Superior temporal gyrus (tissue), 1 donor: ENCODE data around the gene HIC1.

Experiments
- DNase-seq: peaks from one replicate; pipeline ENCODE4 v3.0.0-alpha.2; 2016; ENCODE audit errors: extremely low spot score

The HIC1 gene

DNA sequence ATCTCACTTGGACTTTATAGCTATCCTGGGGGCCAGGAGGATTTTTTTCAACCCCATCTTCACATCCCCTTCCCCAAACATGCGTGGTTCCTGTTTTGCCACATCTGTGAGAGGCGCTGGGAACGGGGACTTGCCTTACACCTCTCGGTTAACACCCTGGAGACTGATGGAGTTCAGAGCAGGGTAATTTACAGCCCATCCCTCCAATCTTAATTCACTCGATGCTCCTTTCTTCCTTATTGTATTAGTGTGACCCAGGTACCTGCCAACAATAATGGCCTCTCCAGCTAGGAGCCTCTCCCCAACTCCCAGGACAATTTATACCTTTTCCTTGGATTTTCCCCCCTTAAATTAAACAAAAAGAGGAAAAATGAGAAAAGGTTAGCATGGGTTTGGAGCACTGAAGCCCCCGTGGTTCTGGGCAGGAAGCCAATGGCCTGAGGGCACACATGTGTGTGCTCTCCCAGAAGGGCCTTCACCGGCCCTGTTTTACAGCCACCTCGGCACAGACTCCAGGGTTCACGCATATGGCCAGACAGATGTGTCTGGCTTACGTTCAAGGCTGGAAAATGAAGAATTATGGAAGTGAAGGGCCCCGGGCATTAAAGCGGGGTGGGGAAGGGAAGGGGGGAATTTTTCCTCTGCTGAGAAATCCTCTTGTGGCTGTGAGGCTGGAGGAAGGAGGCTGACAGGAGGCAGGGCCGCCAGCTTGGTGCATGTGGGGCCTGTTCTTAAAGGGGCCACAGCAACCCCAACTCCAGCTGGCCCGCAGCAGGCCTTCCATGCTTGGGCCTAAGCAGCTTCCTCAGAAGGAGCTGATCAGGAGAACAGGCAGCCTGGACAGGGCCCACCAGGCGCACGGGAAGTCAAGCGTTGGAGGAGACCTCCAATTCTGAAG lies 21.4 kb downstream of the HIC1 start:
- DNase-seq, result no peak

DNA sequence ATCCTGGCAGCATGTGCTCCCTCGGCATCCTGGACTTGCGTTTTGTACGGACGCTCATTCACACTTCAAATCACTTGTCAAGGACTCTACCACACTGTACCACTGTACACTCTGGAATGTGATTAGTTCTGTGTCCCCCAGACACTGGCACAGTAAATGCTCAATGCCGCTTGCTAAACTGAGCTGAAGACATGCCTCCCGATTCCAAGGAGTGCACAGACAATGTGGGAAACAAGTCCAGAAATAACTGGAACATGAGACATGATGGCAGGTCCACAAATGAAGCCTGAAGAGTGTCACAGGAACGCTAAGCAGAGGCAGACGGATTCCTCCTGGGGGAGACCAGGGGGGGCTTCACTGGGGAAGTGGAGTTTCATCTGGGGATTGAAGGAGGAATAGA lies 22.1 kb downstream of the HIC1 start:
- no peak for DNase-seq

DNA sequence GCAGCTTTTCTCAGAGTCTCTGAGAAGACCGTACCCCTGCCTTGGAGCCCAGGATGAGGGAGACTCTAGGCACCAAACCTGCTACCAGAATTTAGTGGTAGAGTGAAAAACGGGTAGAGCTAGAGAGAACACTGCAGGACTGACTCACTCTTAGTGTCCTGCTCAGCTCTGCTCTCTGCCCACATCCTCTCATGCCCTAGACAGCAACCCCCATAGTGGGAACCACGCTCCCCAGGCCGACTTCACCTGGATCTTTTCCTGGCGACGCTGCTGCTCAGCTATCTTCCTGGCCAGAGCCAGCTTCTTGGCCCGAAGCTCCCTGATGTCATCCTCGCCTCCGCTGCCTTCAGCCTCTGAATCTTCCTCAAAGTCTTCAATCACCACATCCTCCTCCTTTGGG lies 26.7 kb downstream of the HIC1 start:
- no peak for DNase-seq

GRCh38 chr17:2082003-2082781 lies 27.3 kb downstream of the HIC1 start:
- DNase-seq, result no peak

DNA sequence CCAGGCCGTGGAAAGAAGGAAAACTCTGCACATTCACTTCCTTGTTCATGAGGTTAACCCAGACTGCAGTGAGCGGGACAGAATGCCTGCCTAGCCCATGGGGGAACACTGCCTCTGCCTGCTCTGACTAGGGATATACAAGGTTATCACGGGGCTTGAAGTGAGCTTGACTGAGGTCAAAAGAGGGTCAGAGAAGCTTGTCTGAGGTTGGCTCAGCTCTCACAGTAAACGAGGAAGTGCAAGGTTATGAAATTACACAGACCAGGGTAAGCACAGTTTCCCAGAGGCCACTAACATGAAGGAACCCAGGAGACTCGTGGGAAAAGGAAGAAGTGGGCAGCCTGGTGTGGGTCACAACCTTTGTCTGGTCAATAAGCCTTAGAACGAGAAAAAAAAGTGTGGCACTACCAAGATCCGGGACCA lies 28.7 kb downstream of the HIC1 start:
- peak; percentile 13 for DNase-seq

- DNase-seq, result no peak
Measured at GRCh38 chr17:2084036-2084765, 29.3 kb downstream of the HIC1 start.

DNA sequence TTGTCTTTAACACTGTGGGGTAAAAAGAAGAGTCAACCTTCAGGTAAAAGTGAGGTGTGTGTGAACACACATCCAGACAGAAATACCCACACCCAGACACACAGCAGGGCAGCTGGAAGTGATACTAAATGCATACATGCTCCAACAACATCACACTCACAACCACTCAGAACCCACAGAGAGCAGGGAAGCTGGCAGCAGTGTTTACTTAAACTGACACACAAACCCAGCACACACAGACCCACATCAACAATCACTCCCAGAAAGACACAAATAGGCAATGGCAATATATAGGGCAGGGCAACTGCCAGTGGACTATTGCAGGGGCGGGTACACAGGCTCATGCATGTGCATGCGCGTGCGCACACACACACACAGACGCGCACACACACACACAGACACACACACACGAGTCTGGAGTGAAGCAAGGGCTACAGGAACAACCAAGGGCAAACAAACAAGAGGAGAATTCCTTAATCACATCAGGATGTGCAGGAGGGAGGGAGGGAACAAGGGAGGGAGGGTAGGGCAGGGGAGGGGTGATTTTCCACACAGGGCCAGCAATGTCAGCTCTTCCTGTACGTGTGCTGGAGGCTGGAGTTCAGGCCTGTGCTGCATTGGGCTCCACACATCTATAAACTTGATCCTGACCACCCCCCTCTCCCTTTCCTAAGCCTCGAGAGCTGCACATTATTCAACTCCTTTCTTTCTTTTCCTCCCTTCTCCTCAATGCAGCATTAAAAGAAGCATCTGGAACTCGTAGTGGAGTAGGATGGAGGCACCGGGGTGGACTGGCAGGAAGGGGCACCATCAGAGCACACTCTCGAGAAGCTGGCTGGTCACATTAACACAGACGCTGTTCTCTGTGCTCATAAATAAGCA lies 30.1 kb downstream of the HIC1 start:
- DNase-seq, result no peak

DNA sequence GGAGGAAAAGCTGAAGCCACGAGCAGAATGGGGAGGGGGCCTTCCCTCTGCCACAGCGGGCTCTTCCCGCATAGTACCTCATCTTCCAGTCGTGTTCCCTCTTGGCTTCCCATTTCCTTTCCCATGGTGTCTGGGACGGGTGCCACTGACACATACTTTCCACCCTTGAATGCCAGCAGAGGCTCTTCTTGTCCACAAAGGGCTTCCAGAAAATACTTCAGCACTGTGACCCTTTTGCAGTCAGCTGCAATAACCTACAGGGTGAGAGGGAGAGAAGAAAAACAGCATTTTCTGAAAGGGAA lies 30.7 kb downstream of the HIC1 start:
- no peak for DNase-seq

GRCh38 chr17:2086306-2086705 lies 31.4 kb downstream of the HIC1 start:
- DNase-seq, result no peak

DNA sequence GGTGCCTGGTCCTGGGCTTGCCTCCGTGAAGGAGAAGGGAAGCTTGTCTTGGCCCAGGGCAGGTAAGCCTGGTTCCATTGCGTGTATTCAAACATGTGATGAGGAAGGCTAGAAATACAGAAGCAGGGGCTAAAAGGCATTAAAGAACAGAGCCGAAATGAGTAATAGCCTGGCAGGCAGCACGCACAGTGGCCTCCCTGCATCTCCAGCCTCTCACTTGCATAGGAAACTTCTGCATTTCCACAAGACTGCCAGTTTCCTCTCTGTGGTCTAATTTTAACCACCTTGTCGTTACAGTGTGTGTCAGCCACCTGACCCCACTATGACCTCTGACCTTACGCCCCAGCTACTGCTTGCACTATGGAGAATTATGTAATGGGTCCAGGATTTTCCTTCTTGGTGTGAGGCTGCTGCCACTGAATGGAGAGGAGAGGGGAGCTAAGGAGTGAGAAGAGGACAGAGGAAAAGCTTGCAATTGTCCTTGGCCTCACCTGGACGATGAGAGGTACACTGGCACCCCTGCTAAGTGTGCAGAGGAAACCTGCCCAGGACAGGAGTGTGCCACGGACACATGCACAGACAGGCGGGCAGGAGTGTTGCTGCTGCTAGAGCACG lies 32.8 kb downstream of the HIC1 start:
- no peak for DNase-seq

DNA sequence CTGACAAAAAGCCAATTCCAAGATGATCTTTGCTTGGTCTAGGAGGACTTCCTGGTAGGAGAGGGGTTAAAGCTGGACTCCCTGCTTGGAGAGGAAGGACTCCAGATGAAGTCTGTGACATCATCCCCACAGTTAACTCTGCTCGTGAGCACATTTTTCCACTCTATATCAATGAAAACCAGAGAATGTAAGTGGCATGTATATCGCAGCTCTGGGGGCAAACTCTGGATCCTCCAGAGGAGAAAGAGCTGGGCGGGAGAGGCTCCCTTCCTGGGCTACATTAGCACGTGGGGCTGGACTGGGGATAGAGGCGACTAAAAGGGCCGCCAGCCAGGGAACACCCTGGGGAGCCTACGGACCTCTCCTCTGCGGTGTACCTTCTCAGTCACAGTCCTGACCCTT lies 34.1 kb downstream of the HIC1 start:
- no peak for DNase-seq

GRCh38 chr17:2090210-2090641 lies 35.3 kb downstream of the HIC1 start:
- DNase-seq, result no peak

GRCh38 chr17:2090804-2091534 lies 36.1 kb downstream of the HIC1 start:
- DNase-seq, result no peak

DNA sequence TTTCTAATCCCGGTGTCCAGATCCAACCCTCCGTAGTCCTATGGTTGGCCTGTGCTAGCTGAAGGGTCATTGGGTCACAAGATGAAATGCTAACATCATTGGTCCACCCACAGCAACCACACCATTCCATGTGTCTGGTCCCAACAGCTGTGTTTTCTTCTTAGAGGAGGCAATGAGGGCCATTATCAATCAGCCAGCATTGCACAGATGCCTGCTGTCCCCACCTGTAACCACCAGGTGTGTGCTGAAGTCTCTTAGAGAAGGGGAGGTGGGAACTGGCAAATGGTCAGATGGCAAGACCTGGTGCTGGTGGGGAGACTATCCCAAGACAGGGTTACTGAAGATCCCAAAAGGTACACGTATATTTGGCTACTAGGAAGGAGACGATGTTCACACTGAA lies 37.4 kb downstream of the HIC1 start:
- no peak for DNase-seq

- no peak for DNase-seq
Measured at GRCh38 chr17:2093349-2093748, 38.4 kb downstream of the HIC1 start.

GRCh38 chr17:2094891-2095535 lies 40.1 kb downstream of the HIC1 start:
- DNase-seq, result peak; percentile 70

DNA sequence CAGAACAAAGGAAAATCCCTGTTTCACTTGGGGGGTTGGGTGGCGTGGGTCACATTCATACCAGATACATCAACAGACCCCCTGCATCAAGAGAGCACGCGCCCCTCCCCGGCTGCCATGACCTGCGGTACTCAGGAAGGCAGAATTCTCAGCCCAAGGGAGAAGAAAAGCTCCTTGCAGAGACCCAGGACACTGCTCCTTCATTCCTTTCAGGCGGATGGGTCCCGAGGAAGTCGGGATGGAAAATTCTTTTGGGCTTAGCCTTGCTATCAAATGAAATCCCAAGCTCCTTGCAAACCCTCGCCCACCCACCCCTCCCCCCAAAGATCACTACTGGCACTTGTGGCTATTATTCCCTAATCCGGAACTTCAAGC lies 40.6 kb downstream of the HIC1 start:
- no peak for DNase-seq

DNA sequence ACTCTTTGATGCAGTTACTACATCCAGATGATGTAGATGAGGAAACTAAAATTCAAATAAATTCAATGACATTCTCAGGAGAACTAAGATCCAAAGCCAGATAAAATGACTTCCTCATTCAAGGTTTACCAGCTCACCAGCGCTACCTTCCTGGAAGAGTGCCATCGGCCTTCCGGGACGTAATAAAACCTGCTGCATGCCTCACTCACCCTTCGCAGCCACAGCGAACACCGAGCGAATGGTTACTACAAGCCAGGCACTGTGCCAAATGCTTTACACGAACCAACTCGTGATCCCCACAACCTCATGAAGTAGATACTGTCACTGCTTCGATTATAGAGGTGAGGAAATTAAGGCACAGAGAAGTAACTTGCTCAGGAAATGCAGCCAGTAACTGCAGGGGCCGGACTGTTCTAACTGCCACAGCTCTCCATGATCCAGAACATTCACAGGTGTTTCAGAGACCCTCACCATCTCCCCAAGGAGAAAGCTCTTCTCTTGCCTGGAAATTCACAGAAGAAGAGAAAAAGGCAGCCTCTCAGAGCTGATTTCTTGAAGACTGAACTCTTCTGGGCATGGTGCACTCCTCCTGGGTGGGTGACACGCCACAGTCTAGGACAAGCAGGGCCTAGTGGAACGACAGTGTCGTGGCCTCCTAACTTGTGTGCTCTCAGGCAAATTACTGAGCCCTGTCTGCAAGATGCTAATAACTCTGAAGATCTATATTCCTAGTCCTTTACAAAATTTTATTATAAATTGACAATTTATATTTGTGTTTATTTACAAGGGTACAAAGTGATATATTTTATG lies 46.8 kb downstream of the HIC1 start:
- no peak for DNase-seq
